OCI-LY1 (cell line): ENCODE data around the gene PIAS3.

Experiments
- H2AFZ ChIP-seq: fragments of 200-600 bp; sonication (generic), shearing (Covaris generic); 2 replicates; pipeline ENCODE4 v1.6.0; 2014; ENCODE audit warnings: antibody characterized with exemption, mild to moderate bottlenecking, low read length
- H3F3A ChIP-seq: fragments of 200-600 bp; sonication (generic), shearing (Covaris generic); 2 replicates; pipeline ENCODE4 v1.6.0; 2014; ENCODE audit warnings: mild to moderate bottlenecking, antibody characterized with exemption, low read length, moderate library complexity; ENCODE audit not compliant: insufficient read depth
- H3K27ac ChIP-seq: fragments of 200-600 bp; sonication (generic); 2 replicates; pipeline ENCODE4 v1.5.1; 2014; ENCODE audit warnings: low read length, mixed run types, mild to moderate bottlenecking, low read depth; ENCODE audit not compliant: poor library complexity, severe bottlenecking
- H3K27me3 ChIP-seq: fragments of 200-600 bp; sonication (generic); 2 replicates; pipeline ENCODE4 v1.6.0; 2014; ENCODE audit warnings: antibody characterized with exemption, mild to moderate bottlenecking, low read length, moderate library complexity; ENCODE audit not compliant: insufficient read depth
- H3K36me3 ChIP-seq: fragments of 200-600 bp; sonication (generic); 2 replicates; pipeline ENCODE4 v1.6.1; 2014; ENCODE audit warnings: mild to moderate bottlenecking, antibody characterized with exemption, low read length, moderate library complexity, mixed read lengths; ENCODE audit not compliant: insufficient read depth
- H3K4me1 ChIP-seq: fragments of 200-600 bp; sonication (generic); 2 replicates; pipeline ENCODE4 v1.5.1; 2014; ENCODE audit warnings: mild to moderate bottlenecking, low read length, moderate library complexity; ENCODE audit not compliant: insufficient read depth, severe bottlenecking
- H3K4me2 ChIP-seq: fragments of 200-600 bp; sonication (generic), shearing (Covaris generic); 2 replicates; pipeline ENCODE4 v1.6.1; 2014; ENCODE audit warnings: low read length
- H3K4me3 ChIP-seq: fragments of 200-600 bp; sonication (generic); 2 replicates; pipeline ENCODE4 v1.5.1; 2014; ENCODE audit warnings: low read length, low read depth, mild to moderate bottlenecking, mixed read lengths; ENCODE audit not compliant: poor library complexity, severe bottlenecking
- H3K79me2 ChIP-seq: fragments of 200-600 bp; shearing (Covaris generic); 2 replicates; pipeline ENCODE4 v1.6.1; 2016; ENCODE audit warnings: mixed run types, low read length, mixed read lengths; ENCODE audit not compliant: insufficient read depth
- H3K9ac ChIP-seq: fragments of 200-600 bp; sonication (generic), shearing (Covaris generic); 2 replicates; pipeline ENCODE4 v1.6.1; 2014; ENCODE audit warnings: mild to moderate bottlenecking, low read length, mixed read lengths
- H3K9me2 ChIP-seq: fragments of 200-600 bp; sonication (generic), shearing (Covaris generic); 2 replicates; pipeline ENCODE4 v1.6.1; 2014; ENCODE audit warnings: low read depth, mild to moderate bottlenecking, low read length, mixed read lengths
- H3K9me3 ChIP-seq: fragments of 200-600 bp; shearing (Covaris generic); 2 replicates; pipeline ENCODE4 v1.6.1; 2014; ENCODE audit warnings: low read length, mixed read lengths
- H4K20me1 ChIP-seq: fragments of 200-600 bp; sonication (generic), shearing (Covaris generic); 2 replicates; pipeline ENCODE4 v1.6.0; 2016; ENCODE audit warnings: mild to moderate bottlenecking, low read length; ENCODE audit not compliant: insufficient read depth
- EZH2 ChIP-seq: fragments of 200-600 bp; sonication (generic), shearing (Covaris generic); IDR thresholded peaks from 2 replicates; pipeline ENCODE4 v1.8.0; 2017; ENCODE audit warnings: borderline replicate concordance, mixed run types, mild to moderate bottlenecking, antibody characterized with exemption, low read length, moderate library complexity, mixed read lengths
- TF ChIP-seq, protein P1 (sequence below): fragments of 200-600 bp; sonication (generic), shearing (Covaris generic); IDR thresholded peaks from 2 replicates; pipeline ENCODE4 v1.5.1; 2017; ENCODE audit warnings: mild to moderate bottlenecking, antibody characterized with exemption, low read length, moderate library complexity, mixed read lengths

Gene PIAS3

GRCh38 chr1:145804235-145805045, 54.4 kb downstream of the PIAS3 start:
- Histone ChIP-seq H3K9me3 (no peaks in the 10 kb centered on the region), H4K20me1 (no peaks in the 10 kb centered on the region), H3K36me3 (0 out of 2 replicates have a peak, but pooled peaks cover 3% of the 10 kb centered on the region), H3F3A (no peaks in the 10 kb centered on the region), H3K9me2 (no peaks in the 10 kb centered on the region), H3K9ac (no peak overlapping the region), H3K4me1 (peaks cover 11% of the 10 kb centered on the region), H3K27ac (no peak overlapping the region), H2AFZ (no peak overlapping the region), H3K4me3 (no peak overlapping the region), H3K4me2 (no peak overlapping the region), H3K79me2 (peaks cover 32% of the 10 kb centered on the region), H3K27me3 (no peaks in the 10 kb centered on the region)
- TF ChIP-seq EZH2, result no peak
- TF ChIP-seq, protein P1, sequence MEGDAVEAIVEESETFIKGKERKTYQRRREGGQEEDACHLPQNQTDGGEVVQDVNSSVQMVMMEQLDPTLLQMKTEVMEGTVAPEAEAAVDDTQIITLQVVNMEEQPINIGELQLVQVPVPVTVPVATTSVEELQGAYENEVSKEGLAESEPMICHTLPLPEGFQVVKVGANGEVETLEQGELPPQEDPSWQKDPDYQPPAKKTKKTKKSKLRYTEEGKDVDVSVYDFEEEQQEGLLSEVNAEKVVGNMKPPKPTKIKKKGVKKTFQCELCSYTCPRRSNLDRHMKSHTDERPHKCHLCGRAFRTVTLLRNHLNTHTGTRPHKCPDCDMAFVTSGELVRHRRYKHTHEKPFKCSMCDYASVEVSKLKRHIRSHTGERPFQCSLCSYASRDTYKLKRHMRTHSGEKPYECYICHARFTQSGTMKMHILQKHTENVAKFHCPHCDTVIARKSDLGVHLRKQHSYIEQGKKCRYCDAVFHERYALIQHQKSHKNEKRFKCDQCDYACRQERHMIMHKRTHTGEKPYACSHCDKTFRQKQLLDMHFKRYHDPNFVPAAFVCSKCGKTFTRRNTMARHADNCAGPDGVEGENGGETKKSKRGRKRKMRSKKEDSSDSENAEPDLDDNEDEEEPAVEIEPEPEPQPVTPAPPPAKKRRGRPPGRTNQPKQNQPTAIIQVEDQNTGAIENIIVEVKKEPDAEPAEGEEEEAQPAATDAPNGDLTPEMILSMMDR, result no peak

- TF ChIP-seq, protein P1, result no peak
- TF ChIP-seq EZH2, result no peak
- Histone ChIP-seq H3K4me3 (no peak overlapping the region), H3K9me3 (peaks cover 19% of the 10 kb centered on the region; the same call in 1 of the 2 replicates), H3K9ac (no peak overlapping the region), H2AFZ (no peak overlapping the region), H3K4me1 (peaks cover 10% of the 10 kb centered on the region), H3K27ac (no peak overlapping the region), H3K36me3 (peaks cover 8% of the 10 kb centered on the region; the same call in 1 of the 2 replicates), H3F3A (no peaks in the 10 kb centered on the region), H3K9me2 (no peaks in the 10 kb centered on the region), H3K4me2 (no peak overlapping the region), H3K27me3 (no peaks in the 10 kb centered on the region), H3K79me2 (0 out of 2 replicates have a peak, but pooled peaks cover 5% of the 10 kb centered on the region), H4K20me1 (no peaks in the 10 kb centered on the region)
Observed at GRCh38 chr1:145799806-145800205, 59.1 kb downstream of the PIAS3 start.
